NAMALWA (cell line): ENCODE results near the gene PIM2.
"Not testable (repeated sequence)": the region's sequence is repeated elsewhere in the genome, so short reads cannot be mapped to it uniquely, and the experiment has no call there.

ENCODE experiments used
- DNase-seq: peaks from one replicate; pipeline ENCODE4 v3.0.0-alpha.2; 2015; ENCODE audit warnings: low spot score

The PIM2 gene

DNA sequence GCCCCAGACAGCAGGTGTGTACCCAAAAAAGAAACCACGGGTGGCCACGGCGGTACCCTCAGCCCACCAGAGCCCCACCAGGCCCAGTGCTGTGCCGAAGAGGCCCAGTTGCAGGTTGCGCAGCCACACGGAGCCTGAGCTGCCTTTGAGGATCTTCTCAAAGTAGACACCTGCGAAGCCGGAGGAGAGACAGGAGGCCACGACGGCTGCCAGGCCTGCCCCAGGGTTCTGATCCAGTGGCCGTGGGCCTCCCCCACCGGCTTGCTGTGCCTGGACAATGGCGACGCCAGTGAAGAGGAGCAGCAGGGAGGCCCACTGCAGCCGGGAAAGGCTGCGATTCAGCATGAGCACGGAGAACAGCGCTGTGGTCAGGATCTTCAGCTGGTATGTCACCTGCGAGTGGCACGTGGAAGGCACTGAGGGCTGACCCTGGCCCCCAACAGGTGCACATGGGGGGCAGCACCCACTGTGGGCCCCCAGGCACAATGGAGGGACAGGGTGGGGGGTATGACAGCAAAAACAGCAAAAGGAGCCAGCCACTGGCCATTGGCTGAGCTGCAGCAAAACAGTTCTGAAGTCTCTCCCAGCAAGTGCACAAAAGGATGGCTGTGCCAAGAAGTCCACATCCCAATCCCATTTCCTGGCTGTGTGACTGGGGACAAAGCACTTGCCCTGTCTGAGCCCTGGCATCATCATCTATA is 13.6 kb downstream of the PIM2 start:
- DNase-seq, result no peak

DNA sequence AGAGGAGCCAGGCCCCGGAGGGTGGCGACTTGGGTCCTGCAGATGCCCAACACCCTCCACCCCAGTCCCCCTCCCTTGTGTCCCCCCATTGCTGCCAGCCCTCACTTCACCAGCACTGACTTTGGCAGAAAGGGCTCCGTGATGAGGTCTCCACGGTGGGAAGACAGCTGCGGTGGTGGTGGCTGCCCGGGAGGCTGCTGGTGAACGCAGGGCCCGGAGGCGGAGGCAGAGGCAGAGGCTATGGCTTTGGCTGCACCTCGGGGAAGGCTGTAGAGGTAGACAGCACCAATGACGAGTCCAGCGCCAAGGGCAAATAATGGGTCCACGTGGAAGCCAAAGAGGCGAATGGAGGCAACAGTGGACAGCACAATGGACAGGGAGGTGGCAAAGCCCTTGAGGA is 14.2 kb downstream of the PIM2 start:
- DNase-seq, result no peak

DNA sequence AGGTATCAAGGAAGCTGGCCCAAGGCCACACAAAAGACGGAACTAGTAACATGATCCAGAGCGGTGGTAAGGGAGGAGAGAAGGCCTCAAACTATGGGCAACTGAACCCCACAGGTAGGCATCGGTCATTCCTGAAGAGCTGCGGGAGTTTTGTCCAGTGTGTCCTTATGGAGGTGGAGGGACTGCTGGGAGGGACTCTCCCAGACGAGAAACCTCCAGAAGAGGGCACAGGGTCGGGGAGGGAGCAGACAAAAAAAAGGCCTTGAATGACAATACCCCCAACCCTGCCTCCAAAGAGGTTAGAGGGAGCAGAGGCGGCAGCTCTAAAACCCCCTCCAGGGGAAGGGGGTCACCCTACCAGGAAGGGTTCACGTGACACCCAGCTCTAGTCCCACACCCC is 14.6 kb downstream of the PIM2 start:
- no peak for DNase-seq

DNA sequence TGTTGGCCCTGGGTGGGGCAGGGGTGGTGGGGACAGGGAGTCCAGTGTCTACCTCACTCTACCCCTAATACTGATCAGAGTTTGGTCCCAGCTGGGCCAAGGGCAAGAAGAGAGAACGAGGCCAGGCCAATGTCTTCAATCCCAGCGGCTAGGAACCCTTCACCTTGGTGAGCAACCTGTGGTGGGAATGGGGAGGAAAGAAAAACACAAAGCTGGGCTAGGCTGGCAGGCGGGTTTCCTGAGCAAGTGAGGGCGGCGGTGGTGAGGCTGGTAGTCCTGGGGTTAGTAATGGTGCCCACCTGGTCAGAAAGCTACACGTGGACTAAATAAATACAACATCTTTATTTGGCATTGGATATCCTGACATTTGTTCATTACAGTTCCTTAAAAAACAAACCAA is 15.5 kb downstream of the PIM2 start:
- no peak for DNase-seq

DNA sequence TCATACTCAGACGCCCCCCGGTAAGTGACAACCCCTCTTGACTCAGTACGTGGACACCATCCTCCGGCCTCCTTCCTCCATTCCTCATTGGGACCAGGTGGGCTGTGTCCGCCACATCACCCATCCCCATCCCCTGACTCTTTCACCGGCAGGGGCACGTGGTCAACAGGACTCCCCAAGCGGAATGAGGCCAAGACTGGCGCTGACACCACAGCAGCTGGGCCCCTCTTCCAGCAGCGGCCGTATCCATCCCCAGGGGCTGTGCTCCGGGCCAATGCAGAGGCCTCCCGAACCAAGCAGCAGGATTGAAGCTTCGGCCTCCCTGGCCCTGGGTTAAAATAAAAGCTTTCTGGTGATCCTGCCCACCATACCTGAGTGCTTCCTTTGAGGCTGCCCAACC is 16.0 kb downstream of the PIM2 start:
- DNase-seq, result no peak

- DNase-seq, result no peak
Measured at GRCh38 chrX:48902135-48902534, 16.7 kb downstream of the PIM2 start.

- no peak for DNase-seq
Measured at GRCh38 chrX:48901069-48901468, 17.8 kb downstream of the PIM2 start.

DNA sequence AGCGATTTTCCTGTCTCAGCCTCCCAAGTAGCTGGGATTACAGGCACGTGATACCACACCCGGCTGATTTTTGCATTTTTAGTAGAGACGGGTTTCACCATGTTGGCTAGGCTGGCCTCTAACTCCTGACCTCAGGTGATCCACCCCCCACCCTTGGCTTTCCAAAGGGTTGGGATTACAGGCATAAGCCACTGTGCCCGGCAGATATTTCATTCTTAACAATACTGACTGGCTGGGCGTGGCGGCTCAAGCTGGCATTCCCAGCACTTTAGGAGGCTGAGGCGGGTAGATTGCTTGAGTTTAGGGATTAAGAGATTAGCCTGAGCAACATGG is 19.8 kb downstream of the PIM2 start:
- no peak for DNase-seq

DNA sequence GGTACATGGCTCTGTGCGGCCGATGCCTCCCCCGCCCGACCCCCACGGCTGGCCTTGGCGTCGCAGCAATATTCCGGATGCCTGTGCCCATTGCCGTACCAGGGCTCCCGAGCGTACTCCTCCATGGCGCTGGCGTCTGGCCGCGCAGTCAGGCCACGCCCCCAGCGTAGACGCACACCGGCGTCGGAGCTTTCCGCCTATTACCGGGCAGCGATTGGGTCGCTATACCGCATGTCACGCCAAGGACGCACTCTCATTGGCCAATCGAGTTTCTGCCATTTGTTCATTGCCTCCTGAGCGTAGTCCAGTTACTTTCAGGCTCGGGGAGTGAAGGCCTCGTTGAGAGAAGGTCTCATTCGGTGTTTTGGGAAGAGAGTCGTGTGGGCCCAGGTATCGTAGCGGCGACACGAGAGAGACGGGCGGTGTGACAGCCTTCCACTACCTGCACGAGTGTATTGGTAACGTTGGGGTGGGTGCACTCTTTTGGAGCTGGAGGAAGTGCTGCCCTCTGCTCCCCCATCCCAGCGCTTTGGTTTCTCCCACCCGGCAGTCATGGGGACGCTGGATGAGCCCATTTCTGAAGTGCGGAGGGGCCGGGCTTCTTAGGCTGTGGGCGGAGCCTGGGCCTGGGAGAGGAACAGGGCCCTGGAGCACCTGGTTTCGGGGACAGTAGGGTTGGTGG is 21.1 kb downstream of the PIM2 start, which contains the start of the genes PQBP1 and TIMM17B:
PQBP1 (plus strand) TSS at position 306 of the 682 bp plus-strand sequence. CDS start 580 bp downstream, outside the sequence.
TIMM17B (minus strand) TSS at position 144 of the 682 bp plus-strand sequence; CDS start at position 125, 19 bp downstream.
- DNase-seq, result peak; percentile 95

GRCh38 chrX:48897157-48897624 is 21.6 kb downstream of the PIM2 start:
- DNase-seq, result peak; percentile 54

- DNase-seq, result no peak
Measured at GRCh38 chrX:48896611-48897011, 22.2 kb downstream of the PIM2 start.

- DNase-seq, result no peak
Measured at GRCh38 chrX:48894891-48895290, 23.9 kb downstream of the PIM2 start.

GRCh38 chrX:48893556-48894348 is 25.1 kb downstream of the PIM2 start:
- DNase-seq, result no peak

- no peak for DNase-seq
Measured at GRCh38 chrX:48892896-48893295, 25.9 kb downstream of the PIM2 start.

- peak; percentile 72 for DNase-seq
Measured at GRCh38 chrX:48891402-48892288, 27.2 kb downstream of the PIM2 start.

- DNase-seq, result no peak
Measured at GRCh38 chrX:48890934-48891401, 27.9 kb downstream of the PIM2 start.

GRCh38 chrX:48890296-48890925 is 28.4 kb downstream of the PIM2 start:
- no peak for DNase-seq

GRCh38 chrX:48886586-48886985 is 32.2 kb downstream of the PIM2 start:
- DNase-seq, result not testable (repeated sequence)

GRCh38 chrX:48883729-48884128 is 35.1 kb downstream of the PIM2 start:
- DNase-seq, result no peak

GRCh38 chrX:48876944-48877343 is 41.9 kb downstream of the PIM2 start:
- DNase-seq, result not testable (repeated sequence)

GRCh38 chrX:48872017-48872416 is 46.8 kb downstream of the PIM2 start:
- DNase-seq, result not testable (repeated sequence)
